ENCODE measurements around the gene SPINK13.
"Not testable (repeated sequence)": the region's sequence is repeated elsewhere in the genome, so short reads cannot be mapped to it uniquely, and the experiment has no call there.

Gene SPINK13, protein sequence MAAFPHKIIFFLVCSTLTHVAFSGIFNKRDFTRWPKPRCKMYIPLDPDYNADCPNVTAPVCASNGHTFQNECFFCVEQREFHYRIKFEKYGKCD

DNA sequence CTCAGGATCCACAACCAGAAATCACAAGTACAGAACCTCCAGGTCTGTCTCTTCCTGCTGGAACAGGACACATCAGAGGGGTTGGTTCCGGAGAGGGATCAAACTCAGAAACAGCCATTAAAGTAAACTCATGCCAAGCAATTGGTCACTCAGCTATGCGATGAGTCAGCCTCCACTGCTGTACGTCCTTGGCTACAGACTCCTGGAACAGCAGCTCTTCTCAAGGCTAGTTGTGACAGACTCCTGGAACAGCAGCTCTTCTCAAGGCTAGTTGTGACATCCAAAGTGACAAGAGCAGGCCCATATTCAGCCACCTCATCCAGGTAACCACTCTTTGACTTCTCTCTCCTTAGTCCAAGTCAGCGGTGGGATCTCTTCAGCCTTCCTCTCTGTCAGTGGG, at the start of gene SPINK13:
Gene SPINK13 (plus strand): TSS at position 229 of the 400 bp plus-strand sequence. CDS start 1,279 bp downstream, outside the sequence.
- DNase-seq = no peak

DNA sequence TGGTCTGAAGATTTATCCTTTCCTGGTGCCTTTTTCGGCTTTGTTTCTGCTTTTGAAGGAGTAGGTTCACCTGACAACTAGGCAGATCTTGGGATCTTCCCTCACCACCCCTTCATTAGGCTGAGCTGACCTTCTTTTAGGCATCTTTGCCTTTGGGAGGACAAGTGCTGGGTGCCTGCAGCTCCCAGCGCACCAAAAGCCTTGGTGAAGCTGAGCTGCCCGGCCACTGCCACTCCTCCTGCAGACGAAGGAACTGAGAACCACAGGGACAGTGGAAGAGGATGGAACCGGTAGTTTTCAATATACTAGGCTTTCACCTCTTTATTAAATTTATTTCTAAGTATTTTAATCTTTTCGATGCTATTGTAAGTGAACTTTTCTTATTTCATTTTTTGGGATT, 47.1 kb upstream of the SPINK13 start:
- no peak for DNase-seq

DNA sequence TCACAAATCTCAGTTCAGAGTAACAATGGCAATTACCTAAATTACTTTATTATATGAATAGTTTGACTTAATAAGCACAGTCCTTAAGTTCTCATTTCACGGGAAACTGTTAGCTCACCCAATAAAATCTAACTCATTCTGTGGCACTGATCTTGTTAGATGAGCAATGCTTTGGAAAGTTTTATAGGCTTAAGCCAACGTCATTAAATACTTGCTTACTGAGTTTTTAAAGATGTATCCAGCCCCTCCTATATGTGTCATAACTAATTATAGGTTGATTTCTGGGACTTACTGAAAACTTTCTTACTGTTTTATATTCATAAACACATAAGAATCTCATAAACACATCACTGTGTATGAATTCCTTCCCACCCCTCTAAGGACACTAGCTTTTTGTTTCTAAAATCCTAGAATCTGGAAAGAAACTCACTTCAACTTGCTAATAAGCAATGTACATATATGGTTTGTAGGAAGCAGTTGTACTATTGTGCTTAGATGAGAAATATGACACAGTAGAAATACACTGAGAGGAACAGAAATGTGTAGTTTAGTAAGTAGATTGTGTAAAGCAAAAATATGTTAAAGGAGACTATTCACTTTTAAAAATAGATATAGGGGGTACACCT, 44.4 kb upstream of the SPINK13 start:
- no peak for DNase-seq

DNA sequence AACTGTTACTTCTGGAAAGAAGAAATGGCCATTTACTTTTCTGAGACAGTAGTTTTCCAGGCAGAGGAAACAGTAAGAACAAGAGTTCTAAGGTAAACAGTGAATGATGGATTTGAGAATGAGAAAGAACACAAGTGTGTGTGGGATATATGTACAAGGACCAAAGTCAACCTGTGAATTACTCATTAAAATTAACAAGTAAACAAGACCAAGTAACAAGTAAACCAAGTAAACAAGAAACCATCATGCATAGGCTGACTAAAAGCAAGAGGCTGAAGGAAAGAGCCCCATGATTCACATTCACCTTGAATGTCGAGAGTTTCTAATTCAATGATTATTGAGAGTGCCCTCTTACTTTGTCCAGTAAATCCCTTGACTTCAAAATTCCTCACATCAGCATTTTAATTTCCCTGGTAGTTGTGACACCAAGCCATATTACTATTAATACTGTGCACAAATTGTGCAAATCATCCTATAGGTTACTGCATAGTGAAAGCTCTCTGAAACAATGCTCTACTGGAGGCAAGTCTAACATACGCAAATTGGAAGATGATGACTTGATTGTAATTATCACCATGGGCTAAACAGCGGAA, 40.1 kb upstream of the SPINK13 start:
- DNase-seq = peak; percentile 19

DNA sequence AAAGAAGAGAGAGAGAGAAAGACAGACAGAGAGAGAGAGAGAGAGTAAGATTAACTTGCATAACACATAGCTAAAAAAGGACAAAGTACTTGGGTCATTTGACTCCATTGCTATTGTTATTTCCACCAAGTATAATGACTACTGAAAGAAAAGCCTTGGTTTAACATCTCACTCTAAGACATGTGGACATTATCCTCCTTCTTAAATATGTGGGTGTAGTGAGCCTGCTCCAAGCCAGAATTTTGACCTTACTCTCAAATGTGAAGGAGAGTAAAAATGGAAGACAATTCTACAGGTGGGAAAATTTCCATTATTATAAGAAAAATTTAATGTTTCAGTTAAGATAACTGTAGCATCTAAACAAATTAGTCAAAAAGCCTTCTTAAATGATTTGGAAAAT, 38.8 kb upstream of the SPINK13 start:
- DNase-seq = no peak

DNA sequence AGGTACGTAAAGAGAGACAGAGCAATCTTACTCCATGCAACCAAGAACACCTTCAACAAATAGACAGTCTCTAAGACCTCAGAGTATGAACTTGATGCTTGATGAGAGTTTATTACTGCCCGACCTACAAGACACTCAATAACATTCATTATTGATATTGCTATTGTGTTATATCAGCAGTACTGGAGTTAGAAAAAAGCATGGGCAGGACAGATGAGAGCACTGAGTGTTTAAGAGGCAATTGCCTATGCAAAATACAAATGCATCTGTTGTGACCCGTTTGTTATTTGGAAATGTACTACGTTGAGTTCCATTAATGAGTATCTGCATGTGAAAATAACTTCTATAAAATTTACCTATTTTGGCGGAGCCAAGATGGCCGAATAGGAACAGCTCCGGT, 38.4 kb upstream of the SPINK13 start:
- DNase-seq = no peak

DNA sequence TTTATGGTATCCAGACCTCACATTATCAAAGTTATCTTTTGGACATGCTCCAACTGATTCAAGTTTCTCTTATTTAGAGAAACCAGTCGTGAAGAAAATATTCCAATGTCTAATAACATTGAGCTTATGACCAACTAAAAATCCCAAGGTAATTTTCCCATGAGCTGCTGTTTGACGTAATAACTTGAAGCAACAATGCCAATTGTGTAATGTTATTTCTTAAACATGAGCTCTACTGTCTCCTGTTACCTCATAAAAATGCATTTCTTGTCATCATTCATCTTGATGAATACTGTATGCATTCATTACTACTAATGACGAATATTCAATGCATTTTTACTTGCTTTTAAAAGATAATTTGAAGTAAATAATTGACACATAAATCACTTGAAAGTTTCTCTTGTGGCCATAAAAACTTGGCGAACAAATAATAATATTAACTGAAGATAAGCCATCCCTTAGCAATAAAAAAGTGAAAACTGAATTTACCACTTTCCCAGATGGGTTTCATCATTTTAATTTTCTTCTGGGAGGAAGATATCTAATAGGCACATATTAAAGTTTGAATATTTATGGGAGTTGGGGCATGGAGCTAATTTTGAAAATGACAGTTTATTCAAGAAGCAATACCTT, 30.7 kb upstream of the SPINK13 start:
- DNase-seq = no peak

DNA sequence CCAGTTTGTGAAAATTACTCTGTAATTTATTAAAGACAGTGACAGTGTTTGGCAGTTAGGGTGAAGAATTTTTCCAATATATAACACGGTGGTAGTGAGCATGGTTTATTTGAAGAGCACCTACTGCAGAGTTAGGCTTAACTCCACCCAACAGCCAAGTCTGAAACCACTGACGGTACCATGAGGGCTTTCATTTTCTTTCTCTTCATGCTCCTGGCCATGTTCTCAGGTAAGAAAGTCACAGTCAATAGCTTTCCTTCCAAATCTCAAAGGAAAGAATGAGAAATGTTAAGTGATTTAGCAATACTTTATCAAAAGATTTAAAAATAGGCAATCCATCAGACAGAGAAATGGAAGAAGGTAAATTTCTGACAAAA, 30.2 kb upstream of the SPINK13 start, which contains the start of gene MARCOL:
Gene MARCOL (plus strand): TSS at position 108 of the 377 bp plus-strand sequence. CDS start 73 bp downstream, at position 181.
- DNase-seq = no peak

DNA sequence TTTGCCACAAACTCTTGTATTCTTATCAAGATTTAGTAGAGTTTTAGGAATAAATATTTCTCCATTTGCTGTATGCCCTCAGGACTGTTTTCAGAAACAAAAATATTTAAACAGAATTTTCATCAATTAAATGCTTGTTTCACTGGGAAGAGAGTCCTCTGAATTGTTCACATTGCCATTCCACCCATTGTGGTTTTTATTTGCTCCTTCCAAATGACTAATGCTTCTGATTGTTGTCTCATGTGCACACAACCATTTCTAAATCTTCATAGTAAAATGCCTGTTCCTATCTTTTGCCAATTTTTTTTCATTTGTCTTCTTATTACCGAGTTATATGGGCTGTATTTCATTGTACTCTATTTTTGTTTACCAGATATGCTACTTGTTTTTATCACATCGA, 19.7 kb upstream of the SPINK13 start:
- DNase-seq = no peak

DNA sequence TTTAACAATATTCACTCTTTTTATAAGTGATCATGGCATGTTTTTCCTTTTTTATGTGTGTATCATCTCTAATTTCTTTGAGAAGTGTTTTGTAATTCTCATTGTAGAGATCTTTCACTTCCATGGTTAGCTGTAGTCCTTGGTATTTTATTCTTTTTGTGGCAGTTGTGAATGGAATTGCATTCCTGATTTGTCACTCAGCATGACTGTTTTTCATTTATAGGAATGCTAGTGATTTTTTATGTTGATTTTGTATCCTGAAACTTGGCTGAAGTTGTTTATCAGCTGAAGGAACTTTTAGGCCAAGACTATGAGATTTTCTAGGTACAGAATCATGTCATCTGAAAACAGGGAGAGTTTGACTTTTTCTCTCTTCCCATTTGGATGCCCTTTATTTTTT, 13.1 kb upstream of the SPINK13 start:
- DNase-seq = no peak

DNA sequence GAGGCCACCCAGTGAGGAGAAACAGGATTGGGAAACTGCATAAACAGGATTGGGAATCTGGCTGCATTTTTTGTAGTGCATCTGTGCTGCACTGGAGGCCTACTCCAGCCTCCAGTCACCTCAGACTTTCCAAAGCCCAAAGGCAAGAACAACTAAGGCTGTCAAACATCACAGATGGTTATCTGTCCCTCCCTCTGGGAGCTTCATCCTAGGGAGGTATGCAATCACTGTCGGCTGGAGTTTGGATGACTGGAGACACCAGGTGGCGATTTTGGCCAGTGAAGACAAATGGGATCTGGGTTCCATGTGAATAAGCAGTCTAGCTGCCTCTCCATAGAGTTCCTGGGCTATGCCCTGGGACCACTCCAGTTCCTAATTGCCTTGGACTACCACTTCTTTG, 9.3 kb upstream of the SPINK13 start:
- no peak for DNase-seq

DNA sequence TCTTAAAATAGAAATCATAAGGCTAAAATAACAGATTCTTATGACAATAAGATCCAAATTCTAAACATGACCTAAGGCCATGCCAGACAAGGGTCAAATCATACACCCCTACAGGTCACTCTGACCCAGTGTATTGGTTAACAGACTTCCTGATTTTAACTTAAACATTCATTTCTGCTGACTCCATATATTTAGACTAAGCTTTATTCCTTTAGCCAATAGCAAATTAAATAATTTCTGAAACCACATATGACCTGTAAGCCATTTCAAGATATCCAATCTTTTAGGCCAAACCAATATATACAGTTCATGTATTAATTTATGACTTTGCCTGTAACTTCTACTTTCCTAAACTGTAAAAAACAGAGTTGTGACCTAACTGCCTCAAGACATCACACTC, 7.4 kb upstream of the SPINK13 start:
- no peak for DNase-seq

DNA sequence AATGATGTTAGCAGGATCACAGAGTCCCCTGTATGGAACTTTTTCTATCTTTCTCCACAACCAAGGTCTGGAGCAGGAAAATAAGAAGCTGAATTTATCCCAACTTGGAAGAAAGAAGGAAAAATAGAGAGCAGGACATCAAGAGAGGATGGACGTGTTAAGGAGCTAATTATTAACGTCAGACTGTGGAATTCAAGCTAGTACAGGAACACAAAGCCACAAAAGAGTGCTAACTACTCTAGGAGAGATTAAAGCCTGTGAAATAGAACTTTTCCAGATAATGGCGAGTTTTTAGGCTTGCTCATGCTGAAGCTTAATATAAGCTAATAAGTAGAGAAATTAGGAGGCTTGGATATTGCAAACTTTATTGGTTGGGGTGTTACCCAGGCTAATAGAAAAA, 632 bp upstream of the SPINK13 start:
- DNase-seq = no peak

DNA sequence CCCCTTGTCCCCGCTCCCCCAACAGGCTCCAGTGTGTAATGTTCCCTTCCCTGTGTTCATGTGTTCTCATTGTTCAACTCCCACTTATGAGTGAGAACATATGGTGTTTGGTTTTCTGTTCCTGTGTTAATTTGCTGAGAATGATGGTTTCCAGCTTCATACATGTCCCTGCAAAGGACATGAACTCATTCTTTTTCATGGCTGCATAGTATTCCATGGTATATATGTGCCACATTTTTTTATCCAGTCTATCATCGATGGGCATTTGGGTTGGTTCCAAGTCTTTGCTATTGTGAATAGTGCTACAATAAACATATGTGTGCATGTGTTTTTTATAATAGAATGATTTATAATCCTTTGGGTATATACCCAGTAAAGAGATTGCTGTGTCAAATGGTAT, 6.5 kb downstream of the SPINK13 start:
- not testable (repeated sequence) for DNase-seq

DNA sequence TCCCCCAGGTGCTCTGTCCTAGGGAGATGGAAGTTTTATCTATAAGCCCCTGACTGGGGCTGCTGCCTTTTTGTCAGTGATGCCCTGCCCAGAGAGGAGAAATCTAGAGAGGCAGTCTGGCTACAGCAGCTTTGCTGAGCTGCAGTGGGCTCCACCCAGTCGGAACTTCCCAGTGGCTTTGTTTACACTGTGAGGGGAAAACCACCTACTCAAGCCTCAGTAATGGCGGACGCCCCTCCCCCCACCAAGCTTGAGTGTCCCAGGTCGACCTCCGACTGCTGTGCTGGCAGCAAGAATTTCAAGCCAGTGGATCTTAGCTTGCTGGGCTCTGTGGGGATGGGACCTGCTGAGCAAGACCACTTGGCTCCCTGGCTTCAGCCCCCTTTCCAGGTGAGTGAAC, 12.3 kb downstream of the SPINK13 start:
- not testable (repeated sequence) for DNase-seq

DNA sequence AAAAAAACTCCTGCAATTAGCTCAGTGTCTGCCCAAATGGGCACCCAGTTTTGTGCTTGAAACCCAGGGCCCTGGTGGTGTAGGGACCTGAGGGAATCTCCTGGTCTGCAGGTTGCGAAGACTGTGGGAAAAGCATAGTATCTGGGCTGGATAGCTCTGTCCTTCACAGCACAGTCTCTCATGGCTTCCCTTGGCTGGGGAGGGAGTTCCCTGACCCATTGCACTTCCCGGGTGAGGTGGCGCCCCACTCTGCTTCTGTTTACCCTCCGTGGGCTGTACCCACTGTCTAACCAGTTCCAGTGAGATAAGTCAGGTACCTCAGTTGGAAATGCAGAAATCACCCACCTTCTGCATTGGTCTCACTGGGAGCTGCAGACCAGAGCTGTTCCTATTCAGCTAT, 12.7 kb downstream of the SPINK13 start:
- not testable (repeated sequence) for DNase-seq

DNA sequence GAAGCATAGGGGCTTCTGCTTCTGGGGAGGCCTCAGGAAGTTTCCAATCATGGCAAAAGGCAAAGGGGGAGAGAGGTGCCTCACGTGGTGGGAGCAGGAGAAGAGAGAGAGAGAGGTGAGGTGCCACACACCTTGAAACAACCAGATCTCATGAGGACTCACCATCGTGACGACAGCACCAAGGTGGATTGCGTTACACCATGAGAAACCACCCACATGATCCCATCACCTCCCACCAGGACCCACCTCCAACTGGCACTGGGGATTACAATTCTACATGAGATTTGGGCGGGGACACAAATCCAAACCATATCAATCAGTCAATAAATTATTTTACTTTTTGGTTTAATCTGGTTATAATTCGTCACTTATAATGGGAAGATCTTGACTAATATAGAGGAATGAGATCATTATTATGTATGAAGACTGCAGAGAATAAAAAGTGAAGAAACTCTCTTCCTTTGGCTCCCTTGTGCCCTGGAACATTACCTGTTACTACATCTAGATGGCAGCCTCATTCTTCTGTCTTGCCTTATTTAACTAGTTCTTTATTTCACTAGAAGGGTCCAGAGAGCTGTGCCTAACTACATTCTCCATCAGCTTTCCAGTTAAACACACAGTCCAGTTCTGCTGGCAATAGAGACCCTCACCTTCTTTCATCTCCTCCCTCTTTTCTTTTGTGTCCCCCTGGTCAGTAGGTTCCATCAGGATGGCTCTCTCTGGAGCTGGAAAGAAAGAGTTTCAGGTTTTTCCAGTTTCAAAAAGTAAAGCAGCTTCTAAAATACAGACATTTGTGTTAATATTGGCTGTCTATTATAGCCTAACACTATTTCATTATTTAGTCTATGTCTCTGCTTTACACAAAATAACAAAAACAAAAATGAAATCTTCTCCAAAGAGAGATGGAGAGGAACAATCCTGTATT, 21.9 kb downstream of the SPINK13 start:
- DNase-seq = no peak

DNA sequence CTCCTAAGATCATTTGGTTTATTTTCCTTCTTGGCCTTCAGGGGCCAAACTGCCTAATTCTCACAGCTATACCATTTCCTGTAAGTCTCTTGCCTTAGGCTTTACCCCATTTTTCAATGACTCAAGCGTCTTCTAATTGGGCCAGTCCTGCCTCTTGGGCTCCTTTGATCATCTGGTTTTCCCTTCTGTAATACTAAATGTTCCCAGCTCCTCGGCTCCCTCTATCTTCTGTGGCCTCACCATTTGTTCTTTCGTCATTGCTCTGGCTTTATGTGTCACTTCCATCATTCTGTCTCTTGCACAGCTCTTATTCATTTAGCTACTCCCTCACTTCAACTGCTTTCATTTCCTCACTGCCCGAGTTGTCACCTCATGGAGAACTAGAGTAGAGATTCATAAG, 29.1 kb downstream of the SPINK13 start:
- DNase-seq = no peak

DNA sequence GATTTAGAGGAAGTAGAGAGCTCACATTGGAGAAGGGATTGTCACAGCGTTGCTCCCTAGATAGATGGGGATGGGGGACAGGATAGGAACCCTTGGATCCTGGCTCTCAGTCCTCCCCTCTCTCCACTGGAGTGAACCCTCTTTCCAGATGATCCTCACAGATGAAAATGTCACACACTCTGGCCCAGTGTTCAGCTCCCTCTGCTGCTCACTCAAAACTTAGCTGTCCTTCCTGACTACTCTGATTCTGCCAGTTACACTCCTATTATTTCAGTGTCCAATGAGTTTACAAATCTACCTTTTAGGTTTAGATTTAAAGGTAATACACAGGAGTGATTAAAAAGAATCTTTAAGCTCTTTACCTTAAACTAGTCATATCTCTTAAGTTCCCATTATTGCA, 37.9 kb downstream of the SPINK13 start:
- DNase-seq = no peak

DNA sequence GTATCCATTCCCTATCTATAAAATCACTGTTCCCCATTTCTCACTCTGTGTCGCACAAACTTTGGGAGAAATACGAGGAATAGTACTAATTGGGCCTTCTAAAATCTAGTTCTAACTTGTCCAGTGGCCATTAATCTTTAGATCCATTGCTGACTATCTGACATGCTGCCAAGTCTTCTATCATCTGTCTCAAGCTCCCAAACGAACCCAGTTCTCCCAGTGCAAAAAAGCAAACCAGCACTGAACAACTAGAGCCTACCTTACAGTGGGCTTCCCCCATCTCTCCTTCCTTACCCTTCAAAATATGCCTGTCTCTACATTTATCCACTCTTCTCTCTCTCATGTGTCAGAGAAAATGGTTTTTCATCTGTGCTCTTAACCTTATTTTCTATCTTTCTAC, 40.4 kb downstream of the SPINK13 start:
- no peak for DNase-seq

DNA sequence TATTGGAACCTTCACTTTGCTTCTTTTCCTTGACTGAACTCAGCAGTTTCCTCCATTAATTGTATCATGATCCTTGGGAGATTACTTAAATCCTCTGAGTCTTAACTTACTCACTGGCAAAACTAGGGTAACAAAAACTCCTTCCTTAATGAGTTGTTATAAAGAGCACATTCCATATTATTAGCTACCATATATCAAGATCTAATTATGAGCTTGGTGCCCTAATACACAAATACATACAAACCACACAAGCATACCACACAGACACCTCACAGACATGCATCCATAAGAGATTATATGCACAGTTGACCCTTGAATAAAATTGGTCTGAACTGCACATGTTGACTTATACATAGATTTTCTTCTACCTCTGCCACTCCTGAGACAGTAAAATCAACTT, 41.2 kb downstream of the SPINK13 start:
- DNase-seq = no peak

DNA sequence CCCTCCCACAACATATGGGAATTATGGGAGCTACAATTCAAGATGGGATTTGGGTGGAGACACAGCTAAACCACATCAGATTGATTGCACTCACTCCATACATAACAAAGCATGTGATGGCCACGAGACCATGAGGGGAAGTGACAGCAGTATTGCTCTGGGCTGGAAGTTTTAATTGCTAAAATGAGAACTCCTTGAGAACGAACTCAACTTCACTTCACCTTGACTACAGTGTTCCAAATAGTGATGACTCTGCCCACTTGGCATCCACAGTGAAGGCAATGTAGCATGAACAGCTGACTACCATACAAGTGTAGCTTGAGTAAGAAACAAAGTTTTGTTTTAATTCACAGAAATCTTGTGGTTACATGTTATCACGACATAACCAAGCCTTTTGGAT, 42.9 kb downstream of the SPINK13 start:
- DNase-seq = no peak

DNA sequence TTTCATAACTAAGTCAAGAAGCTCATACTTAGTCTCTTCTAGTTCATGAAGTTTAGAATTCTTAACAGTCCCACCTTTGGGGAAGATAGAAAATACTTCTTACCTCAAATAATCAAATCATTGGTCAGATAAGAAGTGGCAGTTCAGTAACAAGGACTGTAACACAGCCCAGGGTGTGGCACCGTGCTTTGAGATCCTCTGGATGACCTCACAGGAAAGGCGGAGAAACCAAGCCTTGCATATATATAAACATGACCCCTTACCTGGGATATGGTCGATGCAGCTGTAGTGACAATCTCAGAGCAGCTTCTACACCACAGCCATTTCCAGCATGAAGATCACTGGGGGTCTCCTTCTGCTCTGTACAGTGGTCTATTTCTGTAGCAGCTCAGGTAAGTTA, 43.6 kb downstream of the SPINK13 start, which contains the start of gene SPINK7:
Gene SPINK7 (plus strand): TSS at position 271 of the 400 bp plus-strand sequence. CDS start 61 bp downstream, at position 332.
- DNase-seq = no peak
